ENCODE measurements around the gene SAMD11.

DNA sequence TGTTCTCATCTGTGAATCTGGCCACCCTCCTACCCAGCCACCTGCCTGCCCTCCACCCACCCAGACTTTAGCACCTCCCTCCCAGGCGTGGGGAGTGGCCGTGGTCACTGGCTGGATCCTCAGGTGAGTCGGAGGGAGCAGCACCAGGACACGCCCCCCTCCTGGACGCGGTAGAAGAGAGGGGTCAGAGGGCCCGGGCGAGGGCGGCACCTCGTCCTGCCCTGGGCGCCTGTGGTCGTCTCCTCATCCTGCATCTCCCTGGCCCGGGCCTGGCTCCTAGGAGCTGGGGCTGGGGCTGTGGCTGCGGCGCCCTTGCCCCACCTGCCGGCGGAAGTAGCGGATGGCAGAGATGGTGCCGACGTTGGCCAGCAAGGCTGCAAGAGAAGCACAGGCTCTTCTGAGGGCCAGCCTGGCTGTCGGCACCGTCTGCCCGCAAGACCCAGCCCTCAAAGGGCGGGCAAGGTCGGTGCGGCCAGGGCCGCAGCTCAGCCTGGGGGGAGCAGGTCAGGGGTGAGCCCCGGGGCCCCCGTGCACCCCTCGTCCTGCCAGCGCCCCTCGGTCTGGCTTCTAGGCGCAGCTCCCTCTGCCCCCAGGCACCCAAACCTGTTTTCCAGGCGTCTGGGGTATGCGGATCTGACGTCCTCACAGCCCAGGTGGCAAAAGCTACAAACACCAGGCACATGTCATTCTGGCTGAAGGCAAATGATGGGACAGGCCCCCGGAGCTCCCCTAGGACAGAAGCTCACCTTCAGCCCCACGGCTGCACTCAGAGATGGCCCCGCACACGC, 52.4 kb downstream of the SAMD11 start:
- no peak for TF ChIP-seq EP300 (IDR thresholded peaks at IDR 0.05; ENCODE audit: low read depth)
- TF ChIP-seq, protein P1, sequence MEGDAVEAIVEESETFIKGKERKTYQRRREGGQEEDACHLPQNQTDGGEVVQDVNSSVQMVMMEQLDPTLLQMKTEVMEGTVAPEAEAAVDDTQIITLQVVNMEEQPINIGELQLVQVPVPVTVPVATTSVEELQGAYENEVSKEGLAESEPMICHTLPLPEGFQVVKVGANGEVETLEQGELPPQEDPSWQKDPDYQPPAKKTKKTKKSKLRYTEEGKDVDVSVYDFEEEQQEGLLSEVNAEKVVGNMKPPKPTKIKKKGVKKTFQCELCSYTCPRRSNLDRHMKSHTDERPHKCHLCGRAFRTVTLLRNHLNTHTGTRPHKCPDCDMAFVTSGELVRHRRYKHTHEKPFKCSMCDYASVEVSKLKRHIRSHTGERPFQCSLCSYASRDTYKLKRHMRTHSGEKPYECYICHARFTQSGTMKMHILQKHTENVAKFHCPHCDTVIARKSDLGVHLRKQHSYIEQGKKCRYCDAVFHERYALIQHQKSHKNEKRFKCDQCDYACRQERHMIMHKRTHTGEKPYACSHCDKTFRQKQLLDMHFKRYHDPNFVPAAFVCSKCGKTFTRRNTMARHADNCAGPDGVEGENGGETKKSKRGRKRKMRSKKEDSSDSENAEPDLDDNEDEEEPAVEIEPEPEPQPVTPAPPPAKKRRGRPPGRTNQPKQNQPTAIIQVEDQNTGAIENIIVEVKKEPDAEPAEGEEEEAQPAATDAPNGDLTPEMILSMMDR (IDR thresholded peaks at IDR 0.05): peak; percentile 53 to 85 (median 77)
- no peak for TF ChIP-seq POLR2AphosphoS5 (IDR thresholded peaks at IDR 0.05)

Data from transverse colon (tissue), 4 donors.